Astrocyte (in vitro differentiated cells and primary cell): Measurements from ENCODE around the gene GRID2. TPM values are rescaled to one million over a fixed set of nuclear protein-coding genes. Genes with fewer than 3 reads are reported as not detected.
"Not testable (repeated sequence)": the region's sequence is repeated elsewhere in the genome, so short reads cannot be mapped to it uniquely, and the experiment has no call there.

Source experiments
- DNase-seq: peaks from one replicate; pipeline ENCODE4 v3.0.0-alpha.2; 2010; ENCODE audit warnings: low read depth
- FAIRE-seq: peaks from 2 replicates; lab custom pipeline; 2011; peaks lifted over from hg19 to GRCh38; lab: Jason Lieb, UNC
- H2AFZ ChIP-seq: 2 replicates; pipeline ENCODE4 v1.6.0; 2012; ENCODE audit warnings: low read depth, low read length, inconsistent platforms
- H3K27ac ChIP-seq: 2 replicates; pipeline ENCODE4 v1.5.1; 2011; ENCODE audit warnings: low read depth, low read length, inconsistent platforms
- H3K27me3 ChIP-seq: 2 replicates; pipeline ENCODE4 v1.6.0; 2011; ENCODE audit warnings: low read length, inconsistent platforms; ENCODE audit not compliant: insufficient read depth
- H3K36me3 ChIP-seq: 2 replicates; pipeline ENCODE4 v1.5.1; 2011; ENCODE audit warnings: low read length, inconsistent platforms; ENCODE audit not compliant: insufficient read depth
- H3K4me1 ChIP-seq: 2 replicates; pipeline ENCODE4 v1.5.1; 2011; ENCODE audit warnings: low read length, inconsistent platforms; ENCODE audit not compliant: insufficient read depth
- H3K4me2 ChIP-seq: 2 replicates; pipeline ENCODE4 v1.6.0; 2012; ENCODE audit warnings: low read length, inconsistent platforms
- H3K4me3 ChIP-seq: 2 replicates; pipeline ENCODE4 v1.5.1; 2011; ENCODE audit warnings: low read depth, mild to moderate bottlenecking, low read length, inconsistent platforms; ENCODE audit not compliant: insufficient read depth
- H3K79me2 ChIP-seq: 2 replicates; pipeline ENCODE4 v1.6.0; 2012; ENCODE audit warnings: mild to moderate bottlenecking, low read length, inconsistent platforms; ENCODE audit not compliant: insufficient read depth
- H3K9ac ChIP-seq: 2 replicates; pipeline ENCODE4 v1.6.0; 2012; ENCODE audit warnings: mild to moderate bottlenecking, low read length, inconsistent platforms
- H3K9me3 ChIP-seq: 2 replicates; pipeline ENCODE4 v1.5.1; 2012; ENCODE audit warnings: low read depth, mild to moderate bottlenecking, low read length, inconsistent platforms; ENCODE audit not compliant: insufficient read depth
- H4K20me1 ChIP-seq: 2 replicates; pipeline ENCODE4 v1.6.0; 2012; ENCODE audit warnings: low read length, inconsistent platforms; ENCODE audit not compliant: insufficient read depth
- H3K27ac Mint-ChIP-seq: one replicate; pipeline ENCODE4 v1.8.0; 2021; ENCODE audit warnings: mild to moderate bottlenecking, mixed read lengths; ENCODE audit not compliant: unreplicated experiment
- H3K27me3 Mint-ChIP-seq: one replicate; pipeline ENCODE4 v1.8.0; 2021; ENCODE audit warnings: low read depth, mixed read lengths; ENCODE audit not compliant: unreplicated experiment
- H3K36me3 Mint-ChIP-seq: one replicate; pipeline ENCODE4 v1.8.0; 2021; ENCODE audit warnings: low read depth, mixed read lengths; ENCODE audit not compliant: unreplicated experiment
- H3K4me1 Mint-ChIP-seq: one replicate; pipeline ENCODE4 v1.8.0; 2021; ENCODE audit warnings: low read depth, mixed read lengths; ENCODE audit not compliant: unreplicated experiment
- H3K4me3 Mint-ChIP-seq: one replicate; pipeline ENCODE4 v1.8.0; 2021; ENCODE audit warnings: mild to moderate bottlenecking, moderate library complexity, mixed read lengths; ENCODE audit not compliant: unreplicated experiment
- H3K9me3 Mint-ChIP-seq: one replicate; pipeline ENCODE4 v1.8.0; 2021; ENCODE audit warnings: mild to moderate bottlenecking, mixed read lengths; ENCODE audit not compliant: unreplicated experiment
- EZH2 ChIP-seq: IDR thresholded peaks from 2 replicates; pipeline ENCODE4 v1.6.1; 2012; ENCODE audit warnings: mild to moderate bottlenecking, low read length, inconsistent platforms; ENCODE audit not compliant: insufficient read depth
- total RNA-seq: library from RNA; stranded (reverse); gene quantifications from 2 replicates; pipeline ENCODE4 v1.2.1, GENCODE V29; 2021
- TF ChIP-seq, protein P1 (sequence below): IDR thresholded peaks from 2 replicates; pipeline ENCODE4 v1.5.1; 2011; ENCODE audit warnings: low read depth, mild to moderate bottlenecking, inconsistent platforms, low read length, moderate library complexity; ENCODE audit not compliant: insufficient read depth

The GRID2 gene
- total RNA-seq, 1 donor from 2014 or later = 0.14 TPM

DNA sequence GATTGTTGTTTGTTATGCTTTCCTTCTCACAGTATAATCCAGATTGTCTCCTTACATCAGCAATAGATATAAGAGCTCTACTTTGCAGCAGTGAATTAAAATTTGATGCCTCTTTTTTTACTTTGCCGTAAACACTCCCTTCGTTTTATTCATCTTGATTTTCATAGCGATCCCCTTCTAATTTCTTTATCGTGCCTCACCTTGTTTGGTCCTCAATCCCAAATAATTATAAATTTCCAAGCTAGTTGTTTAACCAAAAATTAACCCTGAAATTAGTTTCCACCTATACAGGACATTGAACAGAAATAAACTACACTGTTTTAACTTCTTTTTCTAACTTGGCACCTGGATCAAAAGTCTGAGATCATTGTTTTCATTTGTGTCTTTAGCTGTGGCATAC is 35.1 kb upstream of the GRID2 start:
- TF ChIP-seq, protein P1, sequence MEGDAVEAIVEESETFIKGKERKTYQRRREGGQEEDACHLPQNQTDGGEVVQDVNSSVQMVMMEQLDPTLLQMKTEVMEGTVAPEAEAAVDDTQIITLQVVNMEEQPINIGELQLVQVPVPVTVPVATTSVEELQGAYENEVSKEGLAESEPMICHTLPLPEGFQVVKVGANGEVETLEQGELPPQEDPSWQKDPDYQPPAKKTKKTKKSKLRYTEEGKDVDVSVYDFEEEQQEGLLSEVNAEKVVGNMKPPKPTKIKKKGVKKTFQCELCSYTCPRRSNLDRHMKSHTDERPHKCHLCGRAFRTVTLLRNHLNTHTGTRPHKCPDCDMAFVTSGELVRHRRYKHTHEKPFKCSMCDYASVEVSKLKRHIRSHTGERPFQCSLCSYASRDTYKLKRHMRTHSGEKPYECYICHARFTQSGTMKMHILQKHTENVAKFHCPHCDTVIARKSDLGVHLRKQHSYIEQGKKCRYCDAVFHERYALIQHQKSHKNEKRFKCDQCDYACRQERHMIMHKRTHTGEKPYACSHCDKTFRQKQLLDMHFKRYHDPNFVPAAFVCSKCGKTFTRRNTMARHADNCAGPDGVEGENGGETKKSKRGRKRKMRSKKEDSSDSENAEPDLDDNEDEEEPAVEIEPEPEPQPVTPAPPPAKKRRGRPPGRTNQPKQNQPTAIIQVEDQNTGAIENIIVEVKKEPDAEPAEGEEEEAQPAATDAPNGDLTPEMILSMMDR = no peak
- TF ChIP-seq EZH2 = no peak
- Histone ChIP-seq H3K4me1 (no peaks in the 10 kb centered on the region), H3K4me3 (no peak overlapping the region), H2AFZ (no peak overlapping the region), H3K4me2 (no peak overlapping the region), H3K27ac (no peak overlapping the region), H3K27me3 (no peaks in the 10 kb centered on the region), H3K79me2 (no peaks in the 10 kb centered on the region), H4K20me1 (no peaks in the 10 kb centered on the region), H3K9me3 (no peaks in the 10 kb centered on the region), H3K36me3 (no peaks in the 10 kb centered on the region), H3K9ac (no peak overlapping the region)
- H3K4me3 Mint-ChIP-seq = no peak overlapping the region
- no peaks in the 10 kb centered on the region for H3K27me3 Mint-ChIP-seq
- no peaks in the 10 kb centered on the region for H3K36me3 Mint-ChIP-seq
- H3K27ac Mint-ChIP-seq = no peak overlapping the region
- no peak for DNase-seq
- no peaks in the 10 kb centered on the region for H3K9me3 Mint-ChIP-seq
- no peaks in the 10 kb centered on the region for H3K4me1 Mint-ChIP-seq
- no peak for FAIRE-seq

DNA sequence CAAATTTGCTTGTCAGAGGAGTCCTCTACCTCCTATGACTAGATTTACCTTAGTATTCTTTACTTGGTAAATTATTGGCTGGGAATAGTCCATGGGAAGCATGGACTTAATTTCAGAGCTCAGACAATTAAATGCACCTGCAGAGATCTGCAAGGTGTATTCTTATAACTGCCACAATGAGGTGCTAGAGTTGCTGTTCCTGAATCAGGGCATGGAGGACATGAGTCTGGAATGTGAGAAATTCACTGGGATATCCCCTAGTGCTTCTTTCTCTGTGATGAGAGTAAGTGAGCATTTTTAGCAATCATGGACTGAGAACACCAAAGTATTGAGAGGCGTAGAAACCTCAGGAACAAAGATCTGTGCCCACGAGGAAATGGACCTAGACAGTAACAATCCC is 32.9 kb upstream of the GRID2 start:
- H3K9me3 Mint-ChIP-seq = no peaks in the 10 kb centered on the region
- no peak overlapping the region for H3K4me2 ChIP-seq

DNA sequence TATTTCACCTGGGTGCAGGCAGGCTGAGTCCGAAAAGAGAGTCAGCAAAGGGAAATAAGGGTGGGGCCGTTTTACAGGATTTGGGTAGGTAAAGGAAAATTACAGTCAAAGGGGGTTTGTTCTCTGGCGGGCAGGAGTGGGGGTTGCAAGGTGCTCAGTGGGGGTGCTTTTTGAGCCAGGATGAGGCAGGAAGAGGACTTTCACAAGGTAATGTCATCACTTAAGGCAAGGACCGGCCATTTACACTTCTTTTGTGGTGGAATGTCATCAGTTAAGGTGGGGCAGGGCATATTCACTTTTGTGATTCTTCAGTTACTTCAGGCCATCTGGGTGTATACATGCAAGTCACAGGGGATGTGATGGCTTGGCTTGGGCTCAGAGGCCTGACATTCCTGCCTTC is 32.2 kb upstream of the GRID2 start:
- H3K4me3 ChIP-seq, H3K27ac ChIP-seq, H3K27ac Mint-ChIP-seq, H3K4me3 Mint-ChIP-seq, FAIRE-seq, H3K4me1 Mint-ChIP-seq, H3K36me3 ChIP-seq, H3K9ac ChIP-seq, H3K4me2 ChIP-seq, H3K4me1 ChIP-seq, H3K79me2 ChIP-seq, H2AFZ ChIP-seq, H3K27me3 ChIP-seq, H3K36me3 Mint-ChIP-seq, H4K20me1 ChIP-seq, H3K9me3 Mint-ChIP-seq, H3K27me3 Mint-ChIP-seq, H3K9me3 ChIP-seq, DNase-seq: not testable (repeated sequence)

More for the DNA sequence above, 32.9 kb upstream of the GRID2 start:
- no peak overlapping the region for H3K27ac ChIP-seq
- no peaks in the 10 kb centered on the region for H3K27me3 Mint-ChIP-seq
- no peak overlapping the region for H3K27ac Mint-ChIP-seq
- DNase-seq (no peak), FAIRE-seq (no peak)
- no peak overlapping the region for H2AFZ ChIP-seq
- H3K4me1 ChIP-seq = no peaks in the 10 kb centered on the region
- H3K4me1 Mint-ChIP-seq = no peaks in the 10 kb centered on the region
- H4K20me1 ChIP-seq = no peaks in the 10 kb centered on the region
- no peaks in the 10 kb centered on the region for H3K79me2 ChIP-seq
- no peak overlapping the region for H3K9ac ChIP-seq
- no peaks in the 10 kb centered on the region for H3K36me3 Mint-ChIP-seq
- no peak overlapping the region for H3K4me3 ChIP-seq
- no peak overlapping the region for H3K4me3 Mint-ChIP-seq
- H3K27me3 ChIP-seq = no peaks in the 10 kb centered on the region
- no peak for TF ChIP-seq EZH2
- TF ChIP-seq, protein P1 = no peak
- H3K9me3 ChIP-seq = no peaks in the 10 kb centered on the region
- H3K36me3 ChIP-seq = no peaks in the 10 kb centered on the region

DNA sequence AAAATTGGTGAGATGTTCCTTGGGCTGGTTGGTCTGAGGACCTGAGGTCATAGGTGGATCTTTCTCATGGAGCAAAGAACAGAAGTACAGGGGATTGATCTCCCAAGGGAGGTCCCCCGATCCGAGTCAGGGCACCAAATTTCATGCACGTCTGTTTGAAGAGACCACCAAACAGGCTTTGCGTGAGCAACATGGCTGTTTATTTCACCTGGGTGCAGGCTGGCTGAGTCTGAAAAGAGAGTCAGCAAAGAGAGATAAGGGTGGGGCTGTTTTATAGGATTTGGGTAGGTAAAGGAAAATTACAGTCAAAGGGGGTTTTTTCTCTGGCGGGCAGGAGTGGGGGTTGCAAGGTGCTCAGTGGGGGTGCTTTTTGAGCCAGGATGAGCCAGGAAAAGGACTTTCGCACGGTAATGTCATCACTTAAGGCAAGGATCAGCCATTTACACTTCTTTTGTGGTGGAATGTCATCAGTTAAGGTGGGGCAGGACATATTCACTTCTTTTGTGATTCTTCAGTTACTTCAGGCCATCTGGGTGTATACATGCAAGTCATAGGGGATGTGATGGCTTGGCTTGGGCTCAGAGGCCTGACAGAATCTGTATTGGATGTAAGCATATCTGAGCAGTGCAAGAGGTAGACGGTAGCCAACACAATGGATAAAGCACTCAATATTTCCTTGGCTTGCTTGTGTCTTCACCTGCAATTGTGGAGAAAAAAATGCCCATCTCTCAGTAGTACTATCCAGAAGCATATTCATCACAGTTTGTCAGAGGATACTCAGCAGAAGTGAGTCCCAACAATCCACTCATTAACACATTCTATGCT is 26.5 kb upstream of the GRID2 start:
- not testable (repeated sequence) for H3K36me3 ChIP-seq, H3K9me3 ChIP-seq, H4K20me1 ChIP-seq, H3K36me3 Mint-ChIP-seq, H3K4me1 Mint-ChIP-seq, H2AFZ ChIP-seq, H3K9ac ChIP-seq, H3K4me1 ChIP-seq, H3K79me2 ChIP-seq, H3K27ac Mint-ChIP-seq, H3K4me3 ChIP-seq, H3K4me2 ChIP-seq, DNase-seq, H3K4me3 Mint-ChIP-seq, H3K27ac ChIP-seq, H3K27me3 ChIP-seq, FAIRE-seq, H3K9me3 Mint-ChIP-seq
- peaks cover 14% of the 10 kb centered on the region for H3K27me3 Mint-ChIP-seq
